Neural cell (in vitro differentiated cells): ENCODE results near the gene PANX2. TPM values are rescaled to one million over a fixed set of nuclear protein-coding genes. Genes with fewer than 3 reads are reported as not detected.

Experiments used
- H2AFZ ChIP-seq: fragments of 200-600, 300-800 bp; sonication (generic), shearing (Covaris generic); 2 replicates; pipeline ENCODE4 v1.6.0; 2014; ENCODE audit warnings: low read depth, mild to moderate bottlenecking, antibody characterized with exemption, low read length, moderate library complexity
- H3F3A ChIP-seq: fragments of 200-600 bp; shearing (Covaris generic); 2 replicates; pipeline ENCODE4 v1.6.1; 2016; ENCODE audit warnings: mild to moderate bottlenecking, moderate library complexity, mixed read lengths, antibody characterized with exemption, low read length; ENCODE audit not compliant: insufficient read depth, poor library complexity, severe bottlenecking
- H3K27ac ChIP-seq: fragments of 200-600, 300-800 bp; sonication (generic), shearing (Covaris generic); 2 replicates; pipeline ENCODE4 v1.5.1; 2014; ENCODE audit warnings: mild to moderate bottlenecking, low read length, moderate library complexity
- H3K27me3 ChIP-seq: fragments of 300-800, 200-600 bp; sonication (generic), shearing (Covaris generic); 2 replicates; pipeline ENCODE4 v1.6.0; 2014; ENCODE audit warnings: mild to moderate bottlenecking, low read depth, low read length, moderate library complexity; ENCODE audit not compliant: insufficient read depth
- H3K36me3 ChIP-seq: fragments of 300-800, 200-600 bp; sonication (generic), shearing (Covaris generic); 2 replicates; pipeline ENCODE4 v1.5.1; 2014; ENCODE audit warnings: mild to moderate bottlenecking, antibody characterized with exemption, low read length, moderate library complexity; ENCODE audit not compliant: insufficient read depth
- H3K4me2 ChIP-seq: fragments of 300-800, 200-600 bp; sonication (generic), shearing (Covaris generic); 2 replicates; pipeline ENCODE4 v1.6.0; 2014; ENCODE audit warnings: mild to moderate bottlenecking, low read length
- H3K4me3 ChIP-seq: fragments of 300-800, 200-600 bp; sonication (generic), shearing (Covaris generic); 2 replicates; pipeline ENCODE4 v1.5.1; 2014; ENCODE audit warnings: mild to moderate bottlenecking, low read length, moderate library complexity
- H3K79me2 ChIP-seq: fragments of 200-600 bp; shearing (Covaris generic); replicated peaks from 2 replicates; pipeline ENCODE4 v1.6.0; 2014; ENCODE audit warnings: mild to moderate bottlenecking, low read length, moderate library complexity; ENCODE audit not compliant: insufficient read depth
- H3K9ac ChIP-seq: fragments of 300-800, 200-600 bp; sonication (generic), shearing (Covaris generic); 2 replicates; pipeline ENCODE4 v1.6.1; 2016; ENCODE audit warnings: mild to moderate bottlenecking, low read length, mixed read lengths
- H3K9me2 ChIP-seq: fragments of 200-600 bp; shearing (Covaris generic); 2 replicates; pipeline ENCODE4 v1.6.1; 2016; ENCODE audit warnings: mild to moderate bottlenecking, low read length, mixed read lengths; ENCODE audit not compliant: insufficient read depth
- H3K9me3 ChIP-seq: fragments of 200-600, 300-800 bp; sonication (generic), shearing (Covaris generic); 2 replicates; pipeline ENCODE4 v1.6.1; 2016; ENCODE audit warnings: mild to moderate bottlenecking, mixed run types, low read length, moderate library complexity, mixed read lengths
- H4K20me1 ChIP-seq: fragments of 200-600 bp; shearing (Covaris generic); 2 replicates; pipeline ENCODE4 v1.6.1; 2016; ENCODE audit warnings: mild to moderate bottlenecking, mixed run types; ENCODE audit not compliant: insufficient read depth
- CTCF ChIP-seq: fragments of 450-650 bp; IDR thresholded peaks from 2 replicates; pipeline ENCODE4 v1.5.1; 2014; ENCODE audit warnings: antibody characterized with exemption, mild to moderate bottlenecking, moderate library complexity; ENCODE audit not compliant: poor library complexity, severe bottlenecking
- EP300 ChIP-seq: fragments of 450-650 bp; conservative IDR thresholded peaks from 2 replicates; pipeline ENCODE4 v1.6.1; 2014; ENCODE audit warnings: antibody characterized with exemption, mild to moderate bottlenecking, moderate library complexity; ENCODE audit not compliant: poor library complexity, severe bottlenecking
- EZH2 ChIP-seq: fragments of 200-600, 300-800 bp; shearing (Covaris generic), sonication (generic); IDR thresholded peaks from 2 replicates; pipeline ENCODE4 v1.6.1; 2014; ENCODE audit warnings: antibody characterized with exemption, low read length, borderline replicate concordance, mild to moderate bottlenecking; ENCODE audit not compliant: insufficient read depth, poor library complexity, severe bottlenecking
- MXI1 ChIP-seq: fragments of 450-650 bp; conservative IDR thresholded peaks from 2 replicates; pipeline ENCODE4 v1.6.1; 2014; ENCODE audit warnings: antibody characterized with exemption, mild to moderate bottlenecking; ENCODE audit not compliant: poor library complexity, severe bottlenecking
- POLR2AphosphoS5 ChIP-seq: IDR thresholded peaks from 2 replicates; pipeline ENCODE4 v1.6.1; 2012
- RAD21 ChIP-seq: fragments of 450-650 bp; conservative IDR thresholded peaks from 2 replicates; pipeline ENCODE4 v1.6.1; 2014; ENCODE audit warnings: antibody characterized with exemption, mild to moderate bottlenecking, moderate library complexity
- REST ChIP-seq: IDR thresholded peaks from 2 replicates; pipeline ENCODE4 v1.6.1; 2012; ENCODE audit warnings: borderline replicate concordance
- SMC3 ChIP-seq: fragments of 450-650 bp; conservative IDR thresholded peaks from 2 replicates; pipeline ENCODE4 v1.6.1; 2014; ENCODE audit warnings: antibody characterized with exemption, mild to moderate bottlenecking, moderate library complexity; ENCODE audit not compliant: poor library complexity
- TAF1 ChIP-seq: IDR thresholded peaks from 2 replicates; pipeline ENCODE4 v1.6.1; 2012; ENCODE audit warnings: low read depth
- polyA plus RNA-seq: library from polyadenylated mRNA; depleted of rRNA; stranded (reverse); fragments of >200 nt; gene quantifications from 2 replicates; pipeline ENCODE4 v1.2.3, GENCODE V29; 2014

The PANX2 gene
- polyA plus RNA-seq, 1 donor from 2014 or later = 3.4 TPM

GRCh38 chr22:50224071-50224470, 53.5 kb downstream of the PANX2 start:
- no peaks in the 10 kb centered on the region for H3K79me2 ChIP-seq
- H3K27ac ChIP-seq = no peak overlapping the region
- no peaks in the 10 kb centered on the region for H4K20me1 ChIP-seq
- no peak for TF ChIP-seq CTCF
- no peak for TF ChIP-seq RAD21
- TF ChIP-seq MXI1 = no peak
- no peak for TF ChIP-seq EP300
- no peak for TF ChIP-seq SMC3
- no peak for TF ChIP-seq POLR2AphosphoS5
- no peak for TF ChIP-seq REST
- TF ChIP-seq EZH2 = no peak
- TF ChIP-seq TAF1 = no peak
- H3K9ac ChIP-seq = no peak overlapping the region
- no peak overlapping the region for H3K4me2 ChIP-seq
- H3K27me3 ChIP-seq = no peaks in the 10 kb centered on the region
- H3F3A ChIP-seq = no peaks in the 10 kb centered on the region
- H3K36me3 ChIP-seq = no peaks in the 10 kb centered on the region
- no peaks in the 10 kb centered on the region for H3K9me3 ChIP-seq
- H3K9me2 ChIP-seq = no peaks in the 10 kb centered on the region
- H2AFZ ChIP-seq = no peak overlapping the region
- H3K4me3 ChIP-seq = no peak overlapping the region

GRCh38 chr22:50225200-50225969, 54.9 kb downstream of the PANX2 start:
- Histone ChIP-seq H3K79me2 (no peaks in the 10 kb centered on the region), H3K9me3 (no peaks in the 10 kb centered on the region), H3K9me2 (no peaks in the 10 kb centered on the region), H2AFZ (no peak overlapping the region), H3K27me3 (no peaks in the 10 kb centered on the region), H3F3A (no peaks in the 10 kb centered on the region), H3K4me2 (no peak overlapping the region), H4K20me1 (no peaks in the 10 kb centered on the region), H3K4me3 (no peak overlapping the region), H3K27ac (no peak overlapping the region), H3K36me3 (no peaks in the 10 kb centered on the region), H3K9ac (no peak overlapping the region)
- TF ChIP-seq MXI1 = no peak
- no peak for TF ChIP-seq CTCF
- no peak for TF ChIP-seq EP300
- TF ChIP-seq EZH2 = no peak
- TF ChIP-seq POLR2AphosphoS5 = no peak
- TF ChIP-seq REST = no peak
- no peak for TF ChIP-seq RAD21
- TF ChIP-seq TAF1 = no peak
- TF ChIP-seq SMC3 = no peak
